ENCODE measurements around the gene PHF5A.

DNA sequence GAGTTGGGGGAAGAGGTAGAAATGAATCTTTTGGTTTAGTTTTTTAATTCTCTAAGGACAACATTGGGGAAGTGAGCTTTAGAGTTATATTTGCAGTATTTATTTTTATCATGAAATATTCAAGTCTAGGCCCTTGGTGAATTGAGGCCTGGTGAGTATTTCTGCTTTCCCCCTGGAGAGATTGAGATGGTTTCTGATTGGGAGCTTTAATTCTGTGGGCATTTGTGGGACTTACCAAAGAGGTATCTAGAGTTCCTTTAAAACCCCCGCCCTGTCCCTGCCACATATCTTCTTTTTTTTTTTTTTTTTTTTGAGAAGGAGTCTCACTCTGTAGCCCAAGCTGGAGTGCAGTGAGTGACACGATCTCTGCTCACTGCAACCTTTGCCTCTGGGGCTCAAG, 10.0 kb upstream of the PHF5A start:
- TF ChIP-seq, protein P1, sequence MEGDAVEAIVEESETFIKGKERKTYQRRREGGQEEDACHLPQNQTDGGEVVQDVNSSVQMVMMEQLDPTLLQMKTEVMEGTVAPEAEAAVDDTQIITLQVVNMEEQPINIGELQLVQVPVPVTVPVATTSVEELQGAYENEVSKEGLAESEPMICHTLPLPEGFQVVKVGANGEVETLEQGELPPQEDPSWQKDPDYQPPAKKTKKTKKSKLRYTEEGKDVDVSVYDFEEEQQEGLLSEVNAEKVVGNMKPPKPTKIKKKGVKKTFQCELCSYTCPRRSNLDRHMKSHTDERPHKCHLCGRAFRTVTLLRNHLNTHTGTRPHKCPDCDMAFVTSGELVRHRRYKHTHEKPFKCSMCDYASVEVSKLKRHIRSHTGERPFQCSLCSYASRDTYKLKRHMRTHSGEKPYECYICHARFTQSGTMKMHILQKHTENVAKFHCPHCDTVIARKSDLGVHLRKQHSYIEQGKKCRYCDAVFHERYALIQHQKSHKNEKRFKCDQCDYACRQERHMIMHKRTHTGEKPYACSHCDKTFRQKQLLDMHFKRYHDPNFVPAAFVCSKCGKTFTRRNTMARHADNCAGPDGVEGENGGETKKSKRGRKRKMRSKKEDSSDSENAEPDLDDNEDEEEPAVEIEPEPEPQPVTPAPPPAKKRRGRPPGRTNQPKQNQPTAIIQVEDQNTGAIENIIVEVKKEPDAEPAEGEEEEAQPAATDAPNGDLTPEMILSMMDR (IDR thresholded peaks at IDR 0.05): no peak
- TF ChIP-seq POLR2A (IDR thresholded peaks at IDR 0.05): no peak
- no peak for TF ChIP-seq EP300 (IDR thresholded peaks at IDR 0.05)

Measured in ovary (tissue), 3 donors.